GM10248 (cell line): ENCODE results near the gene KLHL29.

Experiments
- CTCF ChIA-PET: fragments of 300-600 bp; sonication (Branson Sonifier 250); formaldehyde crosslinking; extraction: SDS; loops from one replicate; lab custom pipeline; 2021; ENCODE audit warnings: antibody characterized with exemption; lab: Yijun Ruan, JAX
- POLR2A ChIA-PET: fragments of 350-650 bp; sonication (Branson Sonifier 250); formaldehyde crosslinking; extraction: SDS; loops from one replicate; lab custom pipeline; 2020; ENCODE audit warnings: antibody characterized with exemption; lab: Yijun Ruan, JAX
- DNase-seq: peaks from one replicate; pipeline ENCODE4 v3.0.0; 2012; ENCODE audit errors: extremely low spot score
- CTCF ChIP-seq: IDR thresholded peaks from 2 replicates; pipeline ENCODE4 v1.5.1; 2012; ENCODE audit warnings: mild to moderate bottlenecking, low read depth; ENCODE audit errors: extremely low read depth, missing control alignments, control extremely low read depth

The KLHL29 gene

GRCh38 chr2:23597687-23598086, 212.7 kb downstream of the KLHL29 start:
- no peak for TF ChIP-seq CTCF
- ChIA-PET POLR2A (no interaction called here), CTCF (no interaction called here)
- no peak for DNase-seq

GRCh38 chr2:23599006-23599405, 214.0 kb downstream of the KLHL29 start:
- ChIA-PET POLR2A (no interaction called here), CTCF (interaction anchor here (1.8 kb wide), 1 partner anchor 10 kb away, joined by 6 read pairs; no protein-coding TSS in a partner anchor)
- no peak for TF ChIP-seq CTCF
- no peak for DNase-seq

GRCh38 chr2:23599667-23600066, 214.7 kb downstream of the KLHL29 start:
- no peak for TF ChIP-seq CTCF
- DNase-seq, result no peak
- CTCF ChIA-PET, result interaction anchor here (1.8 kb wide), 1 partner anchor 9 kb away, joined by 6 read pairs; no protein-coding TSS in a partner anchor
- POLR2A ChIA-PET, result no interaction called here

GRCh38 chr2:23600346-23600745, 215.4 kb downstream of the KLHL29 start:
- TF ChIP-seq CTCF, result no peak
- CTCF ChIA-PET, result interaction anchor here (1.2 to 1.8 kb wide), 2 partner anchors 9 to 14 kb away, joined by 3 to 6 read pairs; no protein-coding TSS in a partner anchor
- no peak for DNase-seq
- POLR2A ChIA-PET, result no interaction called here

- POLR2A ChIA-PET, result no interaction called here
- CTCF ChIA-PET, result interaction anchor here (1.2 kb wide), 1 partner anchor 13 kb away, joined by 3 read pairs; no protein-coding TSS in a partner anchor
- DNase-seq, result no peak
- TF ChIP-seq CTCF, result no peak
Measured at GRCh38 chr2:23601301-23601965, 216.5 kb downstream of the KLHL29 start.

- no peak for DNase-seq
- TF ChIP-seq CTCF, result no peak
- POLR2A ChIA-PET, result no interaction called here
- CTCF ChIA-PET, result interaction anchor here (0.6 kb wide), 1 partner anchor 17 kb away, joined by 3 read pairs; no protein-coding TSS in a partner anchor
Measured at GRCh38 chr2:23602116-23602515, 217.1 kb downstream of the KLHL29 start.

- DNase-seq, result no peak
- no peak for TF ChIP-seq CTCF
- ChIA-PET CTCF (no interaction called here), POLR2A (no interaction called here)
Measured at GRCh38 chr2:23603156-23603555, 218.2 kb downstream of the KLHL29 start.
